H1 (cell line): ENCODE measurements around the gene ZNF385B. TPM values are rescaled to one million over a fixed set of nuclear protein-coding genes. Genes with fewer than 3 reads are reported as not detected.

Experiments used
- CTCF ChIA-PET: fragments of 300-600 bp; sonication (Branson Sonifier 250); formaldehyde crosslinking; loops from one replicate; lab custom pipeline; 2021; ENCODE audit not compliant: partially characterized antibody; lab: Charles Lee
- POLR2A ChIA-PET: fragments of 300-600 bp; sonication (Branson Sonifier 250); formaldehyde crosslinking; loops from one replicate; lab custom pipeline; 2021; ENCODE audit warnings: inconsistent platforms; ENCODE audit not compliant: partially characterized antibody; lab: Charles Lee
- DNase-seq, 2 experiments: peaks; one replicate each; pipeline versions ENCODE4 v3.0.0 to v3.0.0-alpha.2; 2010 to 2022; ENCODE audit warnings: low spot score in 2 of 2, low read depth in 1 of 2, mixed read lengths in 1 of 2
- FAIRE-seq: peaks from 2 replicates; lab custom pipeline; 2011; peaks lifted over from hg19 to GRCh38; lab: Jason Lieb, UNC
- H2AFZ ChIP-seq: 2 replicates; pipeline ENCODE4 v1.8.1; 2012; ENCODE audit warnings: low read length, inconsistent platforms
- H2AK5ac ChIP-seq: 2 replicates; pipeline ENCODE4 v1.6.1; 2013; ENCODE audit warnings: low read depth, low read length
- H2BK120ac ChIP-seq: replicated peaks from 2 replicates; pipeline ENCODE3; 2013; ENCODE audit warnings: low read depth, low read length, inconsistent platforms
- H2BK12ac ChIP-seq: 2 replicates; pipeline ENCODE4 v1.6.1; 2013; ENCODE audit warnings: low read depth, low read length
- H2BK15ac ChIP-seq: 2 replicates; pipeline ENCODE4 v1.6.1; 2013; ENCODE audit warnings: low read length
- H2BK20ac ChIP-seq: 2 replicates; pipeline ENCODE4 v1.6.1; 2013; ENCODE audit warnings: low read length
- H2BK5ac ChIP-seq: 2 replicates; pipeline ENCODE4 v1.6.1; 2013; ENCODE audit warnings: low read depth, low read length
- H3K14ac ChIP-seq: 2 replicates; pipeline ENCODE4 v1.6.1; 2013; ENCODE audit warnings: inconsistent platforms; ENCODE audit not compliant: insufficient read length
- H3K18ac ChIP-seq: 2 replicates; pipeline ENCODE4 v1.6.1; 2013; ENCODE audit warnings: low read length; ENCODE audit errors: extremely low read depth
- H3K23ac ChIP-seq: 2 replicates; pipeline ENCODE4 v1.6.1; 2013; ENCODE audit warnings: inconsistent platforms; ENCODE audit not compliant: insufficient read length
- H3K23me2 ChIP-seq: 2 replicates; pipeline ENCODE4 v1.6.1; 2013; ENCODE audit warnings: low read depth, low read length
- H3K27ac ChIP-seq: 2 replicates; pipeline ENCODE4 v1.6.1; 2011; ENCODE audit warnings: low read depth, low read length, inconsistent platforms
- H3K27me3 ChIP-seq, 4 experiments: replicated peaks in 1 of 4; 1 replicate in 1 of 4; 2 replicates in 3 of 4; pipeline versions ENCODE4 v1.6.1 to v1.8.1; 2011 to 2013; ENCODE audit warnings: low read length in 3 of 4, mild to moderate bottlenecking in 3 of 4, inconsistent platforms in 2 of 4, mixed read lengths in 2 of 4, moderate library complexity in 1 of 4; ENCODE audit not compliant: control insufficient read depth in 3 of 4, insufficient read depth in 3 of 4; ENCODE audit errors: extremely low read depth in 1 of 4
- H3K36me3 ChIP-seq, 4 experiments: 2 replicates each; pipeline versions ENCODE4 v1.6.1 to v1.8.1; 2011 to 2013; ENCODE audit warnings: mild to moderate bottlenecking in 4 of 4, low read length in 3 of 4, moderate library complexity in 2 of 4, control low read depth in 1 of 4, inconsistent platforms in 1 of 4; ENCODE audit not compliant: insufficient read depth in 4 of 4, control insufficient read depth in 2 of 4
- H3K4ac ChIP-seq: replicated peaks from 2 replicates; pipeline ENCODE3; 2013; ENCODE audit warnings: low read length, low read depth, mixed read lengths, inconsistent platforms; ENCODE audit not compliant: insufficient read length
- H3K4me1 ChIP-seq, 4 experiments: replicated peaks in 1 of 4; 1 replicate in 1 of 4; 2 replicates in 3 of 4; pipeline versions ENCODE4 v1.6.1 to v1.8.1; 2011 to 2013; ENCODE audit warnings: low read length in 3 of 4, inconsistent platforms in 2 of 4, mixed read lengths in 1 of 4; ENCODE audit not compliant: insufficient read depth in 4 of 4, control insufficient read depth in 3 of 4
- H3K4me2 ChIP-seq, 2 experiments: 2 replicates each; pipeline versions ENCODE4 v1.6.1 to v1.8.1; 2011 to 2013; ENCODE audit warnings: low read depth in 2 of 2, low read length in 2 of 2, control low read depth in 1 of 2, inconsistent platforms in 1 of 2, mild to moderate bottlenecking in 1 of 2; ENCODE audit not compliant: insufficient read depth in 1 of 2
- H3K4me3 ChIP-seq, 4 experiments: fragments of 200-600, 300-600 bp in 1 of 4; sonication (generic), shearing (Covaris generic), sonication (Bioruptor Twin) in 1 of 4; 2 replicates each; pipeline versions ENCODE4 v1.5.1 to v1.8.1; 2011 to 2016; ENCODE audit warnings: low read length in 4 of 4, low read depth in 3 of 4, control low read depth in 2 of 4, inconsistent platforms in 2 of 4, mild to moderate bottlenecking in 2 of 4, mixed read lengths in 1 of 4, moderate library complexity in 1 of 4; ENCODE audit not compliant: insufficient read depth in 2 of 4; ENCODE audit errors: extremely low read depth in 1 of 4
- H3K56ac ChIP-seq: replicated peaks from 2 replicates; pipeline ENCODE3; 2013; ENCODE audit warnings: low read depth, mild to moderate bottlenecking, mixed read lengths, low read length, inconsistent platforms; ENCODE audit not compliant: insufficient read length
- H3K79me1 ChIP-seq: 2 replicates; pipeline ENCODE4 v1.6.1; 2013; ENCODE audit warnings: low read depth, low read length, control low read depth
- H3K79me2 ChIP-seq, 2 experiments: 2 replicates each; pipeline versions ENCODE4 v1.6.1 to v1.8.1; 2012 to 2013; ENCODE audit warnings: low read length in 2 of 2, mild to moderate bottlenecking in 2 of 2, inconsistent platforms in 1 of 2; ENCODE audit not compliant: insufficient read depth in 2 of 2, control insufficient read depth in 1 of 2
- H3K9ac ChIP-seq, 4 experiments: replicated peaks in 1 of 4; 1 replicate in 1 of 4; 2 replicates in 3 of 4; pipeline versions ENCODE4 v1.6.1 to v1.8.1; 2011 to 2013; ENCODE audit warnings: low read depth in 3 of 4, low read length in 3 of 4, control low read depth in 2 of 4, mild to moderate bottlenecking in 2 of 4, moderate library complexity in 2 of 4, inconsistent platforms in 1 of 4; ENCODE audit errors: extremely low read depth in 1 of 4
- H3K9me3 ChIP-seq, 2 experiments: 2 replicates each; pipeline versions ENCODE4 v1.6.1 to v1.8.1; 2012 to 2013; ENCODE audit warnings: mild to moderate bottlenecking in 2 of 2, moderate library complexity in 2 of 2, control low read depth in 1 of 2, inconsistent platforms in 1 of 2, low read depth in 1 of 2, low read length in 1 of 2, mixed read lengths in 1 of 2; ENCODE audit not compliant: insufficient read depth in 2 of 2
- H4K20me1 ChIP-seq, 2 experiments: replicated peaks in 1 of 2; 2 replicates each; pipeline versions ENCODE3 to v1.8.1; 2011 to 2013; ENCODE audit warnings: inconsistent platforms in 2 of 2, low read length in 2 of 2, mild to moderate bottlenecking in 1 of 2; ENCODE audit not compliant: insufficient read depth in 2 of 2, control insufficient read depth in 1 of 2
- H4K5ac ChIP-seq: 2 replicates; pipeline ENCODE4 v1.6.1; 2013; ENCODE audit warnings: low read length, low read depth, mixed read lengths, inconsistent platforms; ENCODE audit not compliant: insufficient read length
- H4K8ac ChIP-seq: 2 replicates; pipeline ENCODE4 v1.8.0; 2013; ENCODE audit warnings: mild to moderate bottlenecking, moderate library complexity, low read length, inconsistent platforms; ENCODE audit not compliant: insufficient read depth; ENCODE audit errors: extremely low read depth
- H4K91ac ChIP-seq: replicated peaks from 2 replicates; pipeline ENCODE3; 2013; ENCODE audit warnings: low read length, mixed read lengths, inconsistent platforms; ENCODE audit not compliant: insufficient read length
- CREB1 ChIP-seq: IDR thresholded peaks from 2 replicates; pipeline ENCODE4 v1.6.1; 2012; ENCODE audit warnings: inconsistent platforms
- GABPA ChIP-seq: IDR thresholded peaks from 2 replicates; pipeline ENCODE4 v1.6.1; 2011; ENCODE audit warnings: mild to moderate bottlenecking, low read length, moderate library complexity, borderline replicate concordance; ENCODE audit not compliant: insufficient read depth
- KDM5A ChIP-seq: fragments of 200-600 bp; IDR thresholded peaks from 2 replicates; pipeline ENCODE4 v1.7.1; 2012; ENCODE audit warnings: mild to moderate bottlenecking, low read length, inconsistent platforms, mixed read lengths
- RFX5 ChIP-seq: IDR thresholded peaks from 2 replicates; pipeline ENCODE4 v1.6.1; 2011; ENCODE audit warnings: low read depth, low read length, improper control_type of control experiment, borderline replicate concordance
- RXRA ChIP-seq: IDR thresholded peaks from 2 replicates; pipeline ENCODE4 v1.6.1; 2011; ENCODE audit warnings: low read depth, mild to moderate bottlenecking, low read length, moderate library complexity; ENCODE audit not compliant: insufficient read depth
- WGBS, 2 experiments: shearing (Covaris generic) in 1 of 2; methylation state at CpG; one replicate each; pipeline versions ENCODE4 v1.1.6 to v1.1.7; 2013 to 2015; ENCODE audit warnings: low lambda C conversion rate in 2 of 2, mixed read lengths in 2 of 2, inconsistent platforms in 1 of 2, low coverage in 1 of 2, missing lambda C conversion rate in 1 of 2; ENCODE audit not compliant: insufficient replicate concordance in 2 of 2, insufficient coverage in 1 of 2, insufficient read length in 1 of 2; ENCODE audit errors: extremely low coverage in 1 of 2, missing lambda C conversion rate in 1 of 2; 5-methylcytosine and 5-hydroxymethylcytosine counted together
- polyA plus RNA-seq, 7 experiments: library from polyadenylated mRNA; depleted of rRNA in 3 of 7; stranded (reverse) in 5 of 7; unstranded in 2 of 7; fragments of >200 nt in 5 of 7; fragments of 200-250 nt in 2 of 7; gene quantifications; 1 replicate in 5 of 7; 2 replicates in 1 of 7; 4 replicates in 1 of 7; pipeline versions ENCODE4 v1.2.1 to v1.2.3, GENCODE V29; 2011 to 2013; ENCODE audit warnings: missing spikeins in 2 of 7, mixed read lengths in 2 of 7
- total RNA-seq: library from RNA; stranded (reverse); fragmentation: NEBNext Ultra II Directional; extraction: Animal tissue kit (Norgen Biotek cat#: 25700); gene quantifications from 2 replicates; pipeline ENCODE4 v1.2.1, GENCODE V29; 2021

The ZNF385B gene
- total and polyA plus RNA-seq, 2 of the 8 experiments (the other 6 are each of a cell fraction or from before 2014, with no cell fraction given): 1.1 to 3.7 TPM

DNA sequence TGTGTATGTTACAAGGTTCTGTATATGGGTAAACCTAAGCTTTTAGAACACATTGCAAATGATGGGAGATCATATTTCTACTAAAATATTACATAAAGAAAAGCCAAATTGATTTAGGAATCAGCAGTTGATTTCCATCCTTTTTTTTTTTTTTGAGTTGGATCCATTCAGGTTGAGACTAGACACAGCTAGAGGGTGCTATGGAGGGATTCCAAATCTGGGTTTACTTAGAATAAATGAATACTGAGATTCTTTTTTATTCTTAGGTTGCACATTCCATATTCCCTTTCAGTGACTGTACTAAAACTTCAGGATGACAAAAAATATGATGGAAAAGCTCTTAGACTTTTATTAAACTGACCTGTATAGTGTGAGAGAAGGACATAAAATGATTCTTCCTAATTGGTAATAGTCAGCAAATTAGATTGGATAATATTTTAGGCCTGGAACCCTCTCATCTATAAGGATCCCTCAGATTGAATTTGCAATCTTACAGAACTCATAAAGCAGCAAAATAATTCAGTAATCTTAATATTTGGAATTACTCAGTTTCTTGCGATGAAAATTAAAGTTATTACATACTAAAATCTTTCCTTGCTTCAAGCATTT, 413.5 kb downstream of the ZNF385B start:
- no peak overlapping the region for H4K91ac ChIP-seq
- no peak overlapping the region for H2BK12ac ChIP-seq
- no peak for TF ChIP-seq CREB1
- no peak for TF ChIP-seq KDM5A
- TF ChIP-seq GABPA: no peak
- TF ChIP-seq RFX5: no peak
- no peak for TF ChIP-seq RXRA
- TF ChIP-seq, all 59 proteins: peak for 0
- Histone ChIP-seq H3K4me1 (peaks cover 0 to 17% (median 5%) of the 10 kb centered on the region in 4 experiments; a peak in 5 of 7 replicates), H3K79me1 (no peaks in the 10 kb centered on the region), H3K23me2 (no peaks in the 10 kb centered on the region), H3K79me2 (no peaks in the 10 kb centered on the region), H3K23ac (no peak overlapping the region), H2AFZ (no peak overlapping the region), H3K27ac (no peak overlapping the region), H2BK15ac (no peak overlapping the region), H3K9ac (no peak overlapping the region), H3K4me2 (no peak overlapping the region), H4K8ac (no peak overlapping the region), H3K27me3 (no peaks in the 10 kb centered on the region), H4K20me1 (no peaks in the 10 kb centered on the region), H3K56ac (no peak overlapping the region), H2BK20ac (no peak overlapping the region), H3K18ac (no peak overlapping the region), H3K36me3 (no peaks in the 10 kb centered on the region), H3K4me3 (no peak overlapping the region), H4K5ac (no peak overlapping the region), H2BK5ac (no peak overlapping the region), H3K9me3 (no peaks in the 10 kb centered on the region), H2BK120ac (no peak overlapping the region), H3K14ac (no peak overlapping the region), H2AK5ac (no peak overlapping the region), H3K4ac (no peak overlapping the region)
- ChIA-PET POLR2A (no interaction called here), CTCF (interaction anchor here (0.6 to 1.9 kb wide), 14 partner anchors 8 to 1349 kb away, joined by 3 to 6 read pairs (median 3); no protein-coding TSS in a partner anchor)
- no peak for DNase-seq
- FAIRE-seq: no peak
- 47% methylated on average over 1 of the region's 1 CpG; no CpG with 5 or more reads in 1 of the 2 experiments for WGBS, 2 experiments
